GM19238 (cell line): ENCODE results near the gene MIA2.

Experiments used
- DNase-seq: peaks from one replicate; pipeline ENCODE4 v3.0.0; 2011; ENCODE audit warnings: low spot score; ENCODE audit not compliant: insufficient read length

MIA2 gene

DNA sequence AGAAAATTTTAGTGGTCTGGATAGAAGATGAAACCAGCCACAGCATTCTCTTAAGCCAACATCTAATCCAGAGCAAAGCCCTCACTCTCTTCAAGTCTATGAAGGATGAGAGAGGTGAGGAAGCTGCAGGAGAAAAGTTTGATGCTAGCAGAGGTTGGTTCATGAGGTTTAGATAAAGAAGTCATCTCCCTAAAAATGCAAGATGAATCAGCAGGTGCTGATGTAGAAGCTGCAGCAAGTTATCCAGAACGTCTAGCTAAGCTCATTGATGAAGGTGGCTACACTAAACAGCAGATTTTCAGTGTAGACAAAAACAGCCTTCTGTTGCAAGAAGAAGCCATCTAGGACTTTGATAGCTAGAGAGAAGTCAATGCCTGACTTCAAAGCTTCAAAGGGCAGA, 150.0 kb downstream of the MIA2 start:
- no peak for DNase-seq

DNA sequence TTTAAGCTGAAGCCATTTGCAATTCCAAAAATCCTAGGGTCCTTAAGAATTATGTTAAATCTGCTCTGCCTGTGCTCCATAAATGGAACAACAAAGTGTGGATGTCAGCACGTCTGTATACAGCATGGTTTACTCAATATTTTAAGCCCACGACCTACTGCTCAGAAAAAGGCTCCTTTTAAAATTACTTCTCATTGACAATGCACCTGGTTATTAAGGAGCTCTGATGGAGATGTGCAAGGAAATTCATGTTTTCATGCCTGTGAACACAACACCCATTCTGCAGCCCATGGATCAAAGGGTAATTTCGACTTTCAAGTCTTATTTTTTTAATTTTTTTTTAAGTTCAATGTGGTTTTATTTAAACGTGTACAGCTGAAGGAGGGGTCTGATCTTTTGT, 150.5 kb downstream of the MIA2 start:
- no peak for DNase-seq

DNA sequence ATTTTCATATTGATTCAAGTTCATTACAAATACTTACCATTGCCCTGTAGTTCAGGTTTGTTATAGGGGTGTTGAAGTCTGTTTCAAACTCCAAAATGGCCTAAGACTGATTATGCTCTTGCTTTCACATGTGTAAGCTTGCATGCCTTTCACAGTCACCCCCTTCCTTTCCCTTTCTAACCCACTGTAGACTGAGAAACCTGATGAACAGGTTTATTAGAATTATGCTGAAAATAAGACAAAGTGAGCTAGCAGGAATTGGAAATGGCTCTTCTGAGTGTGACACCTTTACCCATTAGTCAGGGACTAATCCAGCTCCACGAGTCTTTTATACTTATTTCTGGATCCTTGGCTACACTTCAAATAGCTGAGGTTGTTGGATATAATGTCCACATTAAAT, 159.6 kb downstream of the MIA2 start:
- DNase-seq, result no peak

DNA sequence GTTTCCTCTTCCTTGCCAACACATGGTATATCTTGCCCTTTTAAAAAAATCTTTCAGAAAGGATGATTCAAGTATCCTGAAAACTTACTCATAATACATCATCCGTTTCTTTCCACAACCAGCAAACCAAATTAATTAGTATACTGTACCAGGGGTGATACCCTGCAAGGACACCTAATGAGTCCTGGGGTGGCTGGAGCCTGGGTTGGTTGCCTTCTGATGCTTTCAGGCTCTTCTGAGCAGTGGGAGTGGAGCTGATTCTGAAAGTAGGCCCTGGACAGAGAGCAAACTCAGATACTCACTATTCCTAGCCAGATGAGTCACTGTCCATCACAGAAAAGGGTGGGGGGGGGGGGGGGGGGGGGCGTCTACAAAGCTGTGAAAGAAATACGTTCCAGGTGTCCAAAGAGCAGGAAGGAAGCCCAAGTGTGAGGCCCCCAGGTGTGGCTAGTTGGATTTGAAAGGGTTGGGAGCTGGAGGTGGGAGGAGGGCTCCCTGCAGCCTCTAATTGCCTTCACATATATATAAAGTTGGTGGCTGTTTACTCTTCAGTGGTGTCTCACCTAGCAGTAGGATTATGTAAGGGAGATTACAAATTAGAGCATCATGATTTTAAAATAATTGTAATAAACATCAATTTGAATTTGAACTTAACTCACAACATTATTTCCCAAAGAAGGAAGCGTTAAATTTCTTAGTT, 162.0 kb downstream of the MIA2 start:
- DNase-seq, result no peak

DNA sequence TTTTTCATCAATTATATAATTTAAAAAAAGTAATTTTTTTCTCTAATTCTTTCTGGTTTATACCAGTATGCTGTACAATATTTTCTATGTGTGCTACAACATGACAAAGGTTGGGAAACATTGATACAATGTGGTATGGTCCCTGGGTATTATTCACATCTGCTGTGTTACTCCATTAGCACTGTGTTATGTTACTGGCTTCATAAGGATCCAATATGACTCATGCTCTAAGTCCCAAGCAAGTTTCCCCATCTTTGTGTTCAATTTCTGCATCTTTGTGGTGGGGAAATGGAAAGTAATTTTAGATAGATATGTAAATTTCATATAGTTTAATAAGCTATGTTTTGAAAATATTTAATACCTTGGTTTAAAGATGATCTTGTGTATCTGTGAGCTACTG, 162.7 kb downstream of the MIA2 start:
- DNase-seq, result no peak

DNA sequence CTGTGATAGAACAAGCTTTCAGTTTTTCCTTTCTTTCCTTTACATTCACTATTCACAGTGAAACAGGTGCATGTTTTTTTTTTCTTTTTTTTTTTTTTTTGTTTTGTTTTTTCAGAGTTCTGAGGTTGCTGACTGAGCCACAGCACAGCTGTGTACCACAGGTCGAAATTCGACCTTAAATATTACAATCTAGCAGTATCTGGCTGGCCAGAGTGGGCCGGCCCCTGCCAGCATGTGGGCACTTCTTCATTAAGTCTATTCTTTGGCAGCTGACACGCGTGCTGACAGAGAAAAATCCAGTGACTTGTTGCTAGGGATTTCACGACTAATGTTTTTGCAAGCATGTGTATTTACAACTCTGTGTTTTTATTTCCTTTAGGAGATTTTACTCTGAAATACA, 164.7 kb downstream of the MIA2 start:
- DNase-seq, result no peak

DNA sequence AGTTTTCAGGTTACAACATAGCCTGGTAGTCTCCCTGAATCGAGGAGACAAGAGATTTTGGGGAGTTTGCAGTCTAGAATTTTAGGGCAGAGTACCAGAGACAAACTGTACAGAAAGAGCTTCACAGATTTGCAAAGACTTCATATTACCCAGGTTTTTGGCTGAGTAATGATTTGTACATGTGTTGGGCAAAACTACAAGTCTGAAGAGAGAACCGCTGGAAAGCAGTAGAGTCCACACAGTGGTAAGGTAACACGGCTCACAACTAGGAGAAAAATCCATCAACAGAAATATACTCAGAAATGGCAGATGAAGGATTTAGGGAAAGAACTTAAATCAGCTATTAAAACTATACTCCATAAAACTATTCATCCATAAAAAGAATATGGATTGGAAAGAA, 172.8 kb downstream of the MIA2 start:
- no peak for DNase-seq

DNA sequence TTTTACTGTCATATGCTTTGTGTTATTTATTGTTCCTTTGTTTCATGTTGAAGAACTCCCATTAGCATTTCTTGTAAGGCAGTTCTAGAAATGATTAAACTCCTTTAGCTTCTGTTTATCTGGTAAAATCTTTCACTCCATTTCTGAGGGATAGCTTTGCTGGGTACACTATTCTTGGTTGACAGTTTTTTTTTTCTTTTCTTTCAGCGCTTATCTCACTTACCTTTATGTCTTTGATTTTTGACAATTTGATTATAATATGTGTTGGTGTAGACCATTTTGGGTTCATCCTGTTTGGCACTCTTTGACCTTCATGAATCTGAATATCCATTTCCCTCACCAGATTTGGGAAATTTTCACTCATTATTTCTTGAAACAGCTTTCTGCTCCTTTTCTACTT, 182.4 kb downstream of the MIA2 start:
- no peak for DNase-seq

DNA sequence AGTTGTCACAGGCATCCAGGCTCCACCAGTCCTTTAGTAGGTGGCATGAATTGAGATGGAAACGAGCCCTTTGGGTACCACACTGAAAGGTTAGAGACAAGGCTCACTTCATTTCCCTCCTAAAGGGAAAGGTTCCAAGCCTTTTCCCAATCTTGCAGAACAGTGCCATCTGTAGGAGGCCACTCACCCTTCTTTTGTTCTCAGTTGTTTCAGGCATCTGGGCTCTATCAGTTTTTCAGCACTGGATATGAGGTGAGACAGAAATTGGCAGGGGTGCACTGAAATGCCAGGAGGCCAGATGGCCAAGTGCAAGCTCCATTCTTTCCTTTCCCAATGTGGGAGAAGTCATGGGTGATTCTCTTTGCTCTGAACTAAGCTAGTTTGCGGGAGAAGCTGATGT, 183.3 kb downstream of the MIA2 start:
- no peak for DNase-seq

DNA sequence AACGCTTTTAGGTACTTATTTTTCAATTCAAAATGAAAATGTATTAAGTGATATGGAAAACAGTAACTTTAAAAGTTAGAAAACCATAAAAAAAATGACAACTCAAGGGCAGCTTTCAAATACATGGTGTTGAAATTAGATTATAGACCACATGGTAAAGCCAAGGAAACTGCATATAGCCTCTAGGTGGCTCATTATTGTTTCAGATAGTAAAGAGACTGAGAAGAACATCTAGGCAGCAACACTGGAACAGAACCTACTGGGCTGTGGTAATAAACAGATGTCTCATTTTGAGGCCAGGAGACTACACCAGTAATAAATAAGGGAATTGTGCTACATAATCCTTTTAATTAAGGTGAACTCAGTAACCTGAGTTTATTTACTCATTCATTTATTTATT, 185.6 kb downstream of the MIA2 start:
- no peak for DNase-seq

DNA sequence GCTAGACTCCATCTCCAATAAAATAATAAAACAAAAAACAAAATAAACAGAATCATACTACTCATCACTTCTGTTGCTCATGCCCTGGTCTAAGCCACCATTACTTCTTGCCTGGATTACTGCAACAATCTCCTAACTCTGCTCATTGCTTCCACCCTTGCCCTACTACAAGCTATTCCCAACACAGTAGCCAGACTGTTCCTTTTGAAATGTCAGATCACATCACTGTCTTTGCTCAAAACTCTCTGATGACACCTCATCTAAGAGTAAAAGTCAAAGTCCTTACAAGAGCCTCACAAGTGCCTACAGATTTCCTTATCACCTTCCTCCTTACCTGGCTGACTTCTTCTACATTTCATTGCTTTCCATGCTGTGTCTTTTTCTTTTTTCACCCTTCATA, 188.5 kb downstream of the MIA2 start:
- no peak for DNase-seq

DNA sequence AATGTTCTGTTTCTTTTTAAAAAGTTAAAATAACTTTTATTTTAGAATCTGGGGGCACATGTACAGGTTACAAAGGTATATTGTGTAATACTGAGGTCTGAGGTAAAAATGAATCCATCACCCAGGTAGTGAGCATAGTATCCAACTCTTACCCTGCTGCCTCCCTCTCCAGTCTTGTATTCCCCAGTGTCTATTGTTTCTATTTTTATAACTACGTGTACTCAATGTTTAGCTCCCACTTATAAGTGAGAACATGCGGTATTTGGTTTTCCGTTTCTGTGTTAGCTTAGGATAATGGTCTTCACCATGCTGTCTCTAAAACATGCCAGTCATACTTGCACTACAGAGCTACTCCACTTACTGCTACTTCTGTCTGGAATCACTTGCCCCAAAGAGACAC, 190.1 kb downstream of the MIA2 start:
- DNase-seq, result no peak

DNA sequence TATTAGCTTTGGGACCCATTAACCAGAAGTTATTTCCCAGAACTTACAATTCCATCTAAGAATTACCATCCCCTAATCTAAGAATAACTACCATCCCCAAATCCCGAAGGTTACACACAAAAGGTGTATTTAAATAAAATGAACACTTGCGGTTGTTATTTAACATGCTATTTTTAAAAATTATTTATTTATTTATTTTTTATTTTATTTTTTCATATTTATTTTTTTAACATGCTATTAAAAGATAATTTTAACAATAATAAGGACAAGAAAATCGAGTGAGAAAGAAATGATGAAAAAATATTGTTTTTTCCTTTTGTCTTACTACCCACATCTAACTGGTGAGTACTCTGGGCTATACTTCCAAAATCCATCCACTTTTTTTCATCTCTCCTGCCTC, 192.2 kb downstream of the MIA2 start:
- DNase-seq, result no peak

DNA sequence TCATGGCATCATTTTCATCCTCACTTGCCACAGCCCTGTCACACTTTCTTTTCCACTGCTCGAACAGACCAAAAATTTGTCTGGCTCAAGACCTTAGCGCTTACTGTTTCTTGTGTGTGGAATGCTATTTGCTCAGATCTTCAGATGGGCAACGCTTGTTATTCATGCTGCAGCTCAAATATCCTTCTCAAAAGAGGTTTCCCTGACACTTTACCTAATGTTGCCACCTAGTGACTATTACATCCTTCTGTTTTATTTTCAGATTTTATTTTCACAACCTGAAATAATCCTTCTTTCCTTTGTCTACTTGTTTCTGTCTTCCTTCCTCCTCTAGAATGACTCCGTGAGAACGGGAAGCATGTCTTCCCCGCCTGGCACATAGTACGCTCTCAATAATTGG, 192.9 kb downstream of the MIA2 start:
- no peak for DNase-seq

DNA sequence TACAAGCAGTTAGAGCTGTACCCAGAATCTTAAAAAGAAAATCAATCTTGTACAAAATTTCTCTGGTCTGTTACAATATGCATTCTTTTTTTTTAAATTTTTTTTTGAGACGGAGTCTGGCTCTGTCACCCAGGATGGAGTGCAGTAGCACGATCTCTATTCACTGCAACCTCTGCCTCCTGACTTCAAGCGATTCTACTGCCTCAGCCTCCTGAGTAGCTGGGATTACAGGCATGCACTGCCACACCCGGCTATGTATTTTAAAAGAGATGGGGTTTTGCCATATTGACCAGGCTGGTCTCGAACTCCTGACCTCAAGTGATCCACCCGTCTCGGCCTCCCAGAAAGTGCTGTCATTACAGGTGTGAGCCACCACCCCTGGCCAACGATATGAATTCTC, 194.4 kb downstream of the MIA2 start:
- no peak for DNase-seq

DNA sequence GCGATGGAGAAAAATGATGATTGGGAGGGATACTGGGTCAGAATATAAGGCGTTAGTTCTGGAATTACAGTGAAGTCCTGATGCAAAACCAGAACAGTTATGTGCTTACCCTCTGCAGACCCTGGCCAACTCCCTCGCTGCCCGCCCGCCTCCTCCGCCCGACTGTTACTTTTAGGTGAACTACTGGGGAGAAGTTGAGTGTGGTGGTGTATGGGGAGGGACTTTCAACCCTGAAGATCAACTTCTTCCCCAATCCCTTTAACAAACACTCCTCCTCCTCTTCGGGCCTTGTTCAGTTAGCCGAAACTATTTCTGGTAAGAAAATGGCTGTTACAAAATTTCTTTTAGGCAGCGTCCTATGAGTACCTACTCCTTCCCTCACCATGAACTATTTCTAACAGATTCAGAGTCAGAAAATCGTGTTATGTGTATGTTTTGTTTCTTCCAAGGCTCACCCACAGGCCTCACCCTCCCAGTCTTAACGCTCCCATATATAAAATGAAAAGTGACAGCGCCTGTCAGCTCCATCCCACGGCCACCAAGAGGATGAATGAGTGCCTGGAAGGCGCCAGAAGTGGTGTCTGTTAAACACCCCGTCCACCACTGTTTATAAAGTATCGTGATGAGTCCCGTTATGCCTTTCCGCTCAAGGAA, 197.2 kb downstream of the MIA2 start:
- no peak for DNase-seq

DNA sequence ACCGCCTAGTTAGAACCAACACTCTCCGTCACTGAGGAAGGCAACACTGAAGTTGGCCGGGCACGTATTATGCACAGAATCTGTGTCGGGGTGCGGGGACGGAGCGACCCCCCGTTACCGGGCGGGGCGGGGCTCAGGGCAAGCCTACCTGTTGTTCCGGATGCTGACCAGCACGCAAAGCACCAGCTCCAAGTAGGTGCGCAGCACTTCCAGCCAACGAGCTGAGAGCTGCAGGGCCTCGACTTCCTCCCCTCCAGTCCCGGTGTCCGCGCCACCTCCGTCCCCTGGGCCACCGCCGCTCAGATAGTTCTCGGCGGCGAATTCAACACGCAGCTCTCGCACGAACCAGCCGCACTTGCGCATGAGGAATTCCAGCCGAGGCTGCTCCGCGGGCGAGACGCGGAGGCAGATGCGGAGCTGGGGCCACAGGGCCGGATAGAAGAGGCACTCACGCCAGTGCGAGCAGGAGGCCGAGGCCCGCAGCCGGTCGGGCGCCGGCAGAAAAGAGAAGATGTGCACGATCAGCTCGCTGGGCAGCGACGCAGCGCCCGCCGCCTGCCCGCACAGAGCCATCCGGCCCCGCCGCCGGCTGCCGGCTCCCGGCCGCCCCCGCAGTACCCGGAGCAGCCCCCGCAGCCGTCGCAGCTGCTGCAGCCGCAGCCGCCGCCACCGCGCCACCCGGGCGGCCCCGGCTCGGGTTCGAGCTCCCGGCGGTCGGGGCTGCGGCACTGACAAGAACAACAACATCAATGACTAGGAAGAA, 197.9 kb downstream of the MIA2 start:
- peak; percentile 36 for DNase-seq

DNA sequence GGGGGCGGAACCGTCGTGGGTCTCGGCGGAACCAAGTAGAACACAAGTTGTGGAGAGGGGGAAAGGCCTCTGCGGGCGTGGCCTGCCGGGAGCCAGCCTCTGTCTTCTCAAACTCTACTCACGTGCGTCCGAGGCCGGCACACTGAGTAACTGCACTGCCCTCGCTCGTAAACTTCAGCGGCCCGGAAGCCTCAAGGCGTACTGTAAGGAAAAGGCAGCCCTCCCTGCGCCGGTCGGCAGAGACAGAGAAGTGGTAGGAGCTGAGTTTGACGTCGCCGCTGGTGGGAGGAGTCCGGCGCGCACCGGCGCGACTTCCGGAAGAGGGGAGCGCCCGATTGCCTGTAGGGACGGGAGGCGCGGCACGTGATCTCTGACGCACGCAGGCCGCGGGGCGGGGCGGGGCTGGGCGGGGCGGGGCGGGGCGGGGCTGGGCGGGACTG, 198.5 kb downstream of the MIA2 start, which contains the start of gene FBXO33:
TSS of gene FBXO33 (minus strand) at position 255 of the 440 bp plus-strand sequence. CDS start 271 bp downstream, outside the sequence.
- DNase-seq, result peak; percentile 94

DNA sequence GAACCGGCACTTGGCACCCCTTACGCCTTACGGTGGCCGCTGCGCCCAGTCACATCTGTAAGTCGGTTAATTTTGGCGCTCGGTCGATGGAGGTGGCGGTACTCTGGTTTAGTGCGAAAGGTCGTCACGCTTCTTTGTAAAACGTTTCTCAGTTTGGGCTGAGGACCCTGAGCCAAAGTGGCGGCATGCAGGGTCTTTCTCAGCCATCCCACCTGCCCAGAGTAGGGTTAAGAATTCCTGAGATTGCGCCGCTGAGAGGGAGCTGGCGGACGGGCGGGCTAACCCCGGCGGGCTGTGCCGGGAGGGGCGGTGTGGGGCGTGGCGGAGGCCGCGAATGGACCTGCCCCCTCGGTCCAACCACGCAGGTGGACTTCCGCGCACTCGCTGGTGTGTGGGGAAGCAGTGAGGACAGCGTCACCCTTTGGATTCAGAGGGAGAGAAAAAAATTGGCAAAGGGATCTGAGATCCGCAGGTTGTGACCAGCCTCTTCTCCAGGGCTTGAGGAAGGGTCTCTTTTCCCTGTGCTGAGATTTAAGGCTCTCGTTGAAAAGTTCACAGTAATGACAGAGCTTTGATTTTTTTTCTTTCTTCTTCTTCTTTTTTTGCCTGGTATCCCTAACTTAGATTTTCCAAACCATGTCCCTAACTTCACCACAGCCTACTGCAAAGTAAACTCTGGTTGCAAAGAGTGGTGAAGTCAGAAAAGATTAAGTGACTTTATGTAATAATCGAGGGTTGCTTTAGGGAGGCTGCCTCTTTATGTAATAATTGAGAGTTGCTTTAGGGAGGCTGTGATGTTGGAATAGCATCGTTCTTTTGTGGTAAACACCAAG, 199.1 kb downstream of the MIA2 start:
- peak; percentile 47 for DNase-seq

DNA sequence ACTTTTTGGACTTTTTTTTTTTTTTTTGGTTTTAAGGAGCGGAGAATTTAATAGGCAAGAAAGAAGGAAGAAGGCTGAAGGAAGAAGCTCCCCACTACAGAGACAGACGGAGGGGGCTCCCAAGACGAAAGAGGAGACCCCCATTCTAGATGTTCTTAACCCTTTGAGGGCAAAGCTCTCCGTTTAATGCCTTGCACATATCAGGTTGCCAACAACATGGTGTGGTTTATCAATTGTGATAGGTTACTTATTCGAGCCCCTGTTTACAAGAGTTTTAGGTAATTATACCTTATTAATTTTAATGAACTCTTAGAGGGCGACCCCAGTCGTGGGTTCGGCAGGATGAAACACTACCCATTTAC, 199.7 kb downstream of the MIA2 start:
- no peak for DNase-seq

DNA sequence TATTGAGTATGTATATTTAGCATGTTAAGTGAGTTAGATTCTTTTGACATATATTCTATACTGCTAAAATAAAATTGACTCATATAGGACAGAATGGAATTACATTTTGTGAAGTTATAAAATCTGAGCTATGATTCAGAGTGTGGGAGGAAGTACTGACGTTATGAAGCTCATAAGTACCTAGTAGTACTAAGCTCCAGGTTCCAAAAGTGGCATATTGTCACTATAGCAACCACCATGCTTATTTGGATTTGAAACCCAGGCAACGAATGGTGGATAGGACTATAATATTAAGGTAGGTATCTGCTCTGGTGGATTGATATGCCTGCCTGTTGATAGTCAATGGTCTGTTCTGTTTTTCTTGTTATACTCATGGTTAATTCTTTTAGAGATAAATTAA, 200.7 kb downstream of the MIA2 start:
- no peak for DNase-seq

DNA sequence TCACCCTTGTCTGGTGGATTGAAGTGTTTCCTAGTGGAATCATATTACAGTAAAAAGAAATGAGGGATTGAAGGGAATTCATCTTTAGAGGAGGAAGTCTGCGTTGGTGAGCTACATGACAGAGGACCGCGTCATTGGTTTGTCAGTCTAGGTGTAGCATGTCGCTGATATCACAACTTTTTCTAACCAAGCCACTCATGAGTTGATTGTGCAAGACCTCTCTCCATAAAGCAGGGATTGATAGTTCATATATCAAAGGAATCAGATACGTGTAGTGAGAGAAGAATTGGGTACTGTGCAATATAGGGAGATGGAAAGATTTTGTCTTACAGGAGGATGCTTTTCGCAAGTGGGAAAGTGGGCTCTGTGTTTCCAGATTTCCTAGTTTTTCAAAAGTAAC, 201.5 kb downstream of the MIA2 start:
- DNase-seq, result no peak
